ENCODE measurements around the gene CNNM3.
"Not testable (repeated sequence)": the region's sequence is repeated elsewhere in the genome, so short reads cannot be mapped to it uniquely, and the experiment has no call there.

The CNNM3 gene

GRCh38 chr2:96800061-96801004, 15.7 kb upstream of the CNNM3 start:
- DNase-seq: no peak

GRCh38 chr2:96801005-96801785, 14.9 kb upstream of the CNNM3 start:
- no peak for DNase-seq

- DNase-seq: no peak
These were observed 14.1 kb upstream of the CNNM3 start for GRCh38 chr2:96801786-96802595.

- no peak for DNase-seq
These were observed 13.3 kb upstream of the CNNM3 start for GRCh38 chr2:96802721-96803120.

DNA sequence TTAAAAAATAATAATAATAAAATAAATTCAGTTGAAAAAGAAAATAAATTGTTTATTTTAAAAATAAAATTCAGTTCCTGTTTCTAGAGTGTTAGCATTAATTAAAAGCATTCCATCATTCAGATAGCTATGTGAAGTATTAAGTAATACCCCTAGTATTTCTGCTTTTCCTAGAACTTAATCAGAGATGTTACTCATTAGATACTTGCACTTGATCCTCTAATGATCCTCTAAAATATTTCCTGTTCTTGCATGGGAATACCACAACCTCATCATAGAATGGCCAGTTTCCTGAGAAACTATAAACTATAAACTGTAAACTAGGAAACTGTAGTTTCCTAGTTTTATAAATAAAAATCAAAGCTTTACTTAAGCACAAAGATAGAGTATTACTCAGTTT, 11.1 kb upstream of the CNNM3 start:
- DNase-seq: no peak

- not testable (repeated sequence) for DNase-seq
These were observed 10.1 kb upstream of the CNNM3 start for GRCh38 chr2:96805946-96806345.

DNA sequence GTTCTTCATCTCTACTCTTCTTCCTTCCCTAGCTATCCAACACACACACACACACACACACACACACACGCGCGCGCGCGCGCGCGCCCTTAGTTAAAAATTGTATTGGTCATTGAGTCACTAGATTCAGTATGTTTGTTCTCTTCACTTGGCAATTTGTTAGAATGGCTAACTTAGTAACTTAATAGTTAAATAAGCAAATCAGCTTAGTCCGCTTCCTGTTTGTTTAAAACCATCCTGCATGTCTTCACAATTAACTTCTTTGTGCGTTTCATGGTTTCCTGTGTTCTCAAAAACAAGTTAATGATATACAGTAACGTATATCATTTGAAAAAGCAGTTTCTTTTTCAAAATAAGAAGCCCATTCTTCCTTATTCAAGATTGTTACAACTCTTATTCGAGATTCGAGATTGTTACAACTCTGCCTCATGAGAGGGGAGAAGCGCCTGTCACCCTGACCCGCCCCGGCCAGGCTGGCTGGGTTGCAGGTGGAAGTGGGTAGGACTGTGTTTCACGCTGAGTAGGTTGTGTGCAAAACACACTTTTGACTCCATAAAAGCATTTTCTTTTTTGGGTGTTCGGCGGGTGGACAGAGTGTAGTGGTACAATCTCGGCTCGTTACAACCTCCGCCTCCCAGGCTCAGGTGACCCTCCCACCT, 9.5 kb upstream of the CNNM3 start:
- no peak for DNase-seq

DNA sequence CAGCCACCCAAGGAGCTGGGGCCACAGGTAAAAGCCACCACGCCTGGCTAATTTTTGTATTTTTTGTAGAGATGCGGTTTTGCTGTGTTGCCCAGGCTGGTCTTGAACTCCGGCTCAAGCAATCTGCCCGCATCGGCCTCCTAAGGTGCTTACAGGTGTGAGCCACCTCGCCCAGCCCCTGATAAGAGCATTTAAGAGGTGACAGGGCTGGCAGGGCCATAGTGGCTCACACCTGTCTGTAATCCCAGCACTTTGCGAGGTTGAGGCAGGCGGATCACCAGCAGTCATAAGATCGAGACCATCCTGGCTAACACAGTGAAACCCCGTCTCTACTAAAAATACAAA, 9.0 kb upstream of the CNNM3 start:
- no peak for DNase-seq

DNA sequence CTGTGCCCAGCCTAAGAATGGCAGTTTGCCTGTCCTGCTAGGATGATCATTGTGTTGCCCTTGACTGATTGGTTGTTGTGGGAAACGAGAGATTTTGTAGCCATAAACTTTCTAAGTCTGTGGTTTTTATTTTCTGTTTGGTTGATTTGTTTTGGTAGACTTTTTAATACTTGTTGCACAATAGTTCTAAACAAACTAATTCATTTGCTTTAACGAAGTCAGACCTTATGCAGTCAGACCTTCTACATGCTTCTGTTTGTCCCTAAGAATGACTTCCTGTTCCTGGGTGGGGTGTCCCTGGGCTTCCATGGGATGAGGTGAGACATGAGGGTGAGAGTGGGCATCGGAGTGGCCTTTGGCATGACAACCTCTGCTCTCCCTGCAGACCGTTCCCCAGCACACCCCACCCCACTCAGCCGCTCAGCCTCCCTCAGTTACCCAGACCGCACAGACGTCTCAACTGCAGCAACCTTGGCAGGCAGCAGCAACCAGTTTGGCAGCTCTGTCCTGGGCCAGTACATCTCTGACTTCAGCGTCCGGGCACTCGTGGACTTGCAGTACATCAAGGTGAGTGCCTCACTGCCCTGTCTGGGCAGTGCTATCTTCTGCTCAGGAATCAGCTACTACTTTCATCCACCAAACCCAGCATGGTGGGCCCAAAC, 7.8 kb upstream of the CNNM3 start:
- DNase-seq: no peak

DNA sequence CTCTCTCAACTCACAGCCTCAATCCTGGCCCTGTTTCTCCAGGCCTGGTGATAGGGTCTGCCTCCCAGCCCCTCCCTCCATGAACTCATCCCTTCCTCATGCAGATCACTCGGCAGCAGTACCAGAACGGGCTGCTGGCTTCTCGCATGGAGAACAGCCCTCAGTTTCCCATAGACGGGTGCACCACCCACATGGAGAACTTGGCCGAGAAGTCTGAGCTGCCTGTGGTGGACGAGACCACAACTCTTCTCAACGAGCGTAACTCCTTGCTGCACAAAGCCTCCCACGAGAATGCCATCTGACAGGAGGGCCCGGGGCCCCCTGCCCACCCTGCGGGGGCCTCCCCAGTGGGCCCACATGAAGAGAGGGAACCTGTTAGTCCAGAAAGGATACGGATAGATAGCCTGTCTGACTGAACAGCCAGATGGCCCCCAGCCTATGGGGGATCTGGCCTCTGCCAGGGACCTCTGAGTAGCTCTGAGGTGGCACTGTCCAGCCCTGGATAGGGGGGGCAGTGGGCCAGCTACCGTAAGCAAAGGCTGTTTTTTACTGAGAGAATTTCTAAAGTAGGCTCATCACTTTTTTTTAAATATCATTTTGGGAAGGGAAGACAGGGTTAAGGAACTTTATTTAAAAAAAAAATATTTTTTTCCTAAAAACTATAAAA, 6.7 kb upstream of the CNNM3 start:
- DNase-seq: no peak

DNA sequence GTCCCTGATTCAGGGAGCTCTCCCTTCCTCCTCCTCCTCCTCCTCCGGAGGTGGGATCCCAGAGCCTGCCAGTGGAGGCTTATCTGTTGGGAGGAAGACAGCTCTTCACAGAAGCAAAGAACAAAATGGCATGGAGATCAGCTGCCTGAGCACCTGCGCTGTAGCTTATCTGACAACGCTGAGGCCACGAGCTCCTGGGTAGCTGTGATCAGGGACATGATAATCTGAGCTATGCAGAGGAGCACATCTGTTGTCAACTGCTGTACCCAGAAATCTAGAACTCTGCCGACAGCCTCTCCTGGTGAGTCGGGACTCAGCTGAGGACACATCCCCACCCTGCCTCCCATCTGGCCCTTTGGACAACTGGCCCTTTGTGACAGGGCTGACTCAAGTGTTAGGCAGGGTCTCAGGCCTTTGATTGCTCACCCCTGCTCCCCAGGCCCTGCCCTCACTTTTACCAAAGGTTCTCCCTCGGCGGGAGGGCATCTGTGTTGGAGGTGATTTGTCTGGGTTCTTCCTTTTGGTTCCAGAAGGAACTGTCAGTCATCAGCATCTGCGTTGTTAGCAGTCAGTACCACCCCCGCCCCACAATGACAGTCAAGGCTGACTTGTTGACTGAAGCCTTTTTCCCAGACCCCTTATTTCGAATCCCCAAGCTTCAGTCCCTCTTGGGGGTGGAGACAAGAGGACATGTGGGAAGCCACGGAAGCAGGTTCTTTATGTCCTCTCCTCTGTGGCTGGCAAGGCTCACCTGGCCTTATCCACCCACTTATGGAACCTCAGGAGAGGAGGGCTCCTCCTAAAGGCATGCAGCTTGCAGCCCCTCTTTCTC, 5.9 kb upstream of the CNNM3 start:
- no peak for DNase-seq

DNA sequence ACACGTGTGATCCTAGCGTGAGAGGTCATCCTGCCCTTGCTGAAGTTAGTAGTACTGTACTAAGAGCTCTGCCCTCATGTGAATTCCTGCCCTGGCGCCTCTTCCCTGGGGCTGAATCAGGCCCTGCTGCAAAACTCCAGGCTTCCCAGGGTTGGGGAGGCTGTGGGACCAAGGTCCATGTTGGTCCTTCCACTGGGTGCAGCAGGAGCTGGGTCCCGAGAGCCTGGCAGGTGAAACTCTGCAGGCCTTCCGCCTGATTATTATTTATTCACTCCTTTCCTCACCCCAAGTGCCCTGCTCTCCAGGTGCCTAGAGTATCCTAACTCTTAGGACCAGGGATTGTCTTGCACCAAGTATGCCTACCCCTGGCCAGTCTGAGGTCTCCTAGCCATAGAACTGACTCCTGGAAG, 5.3 kb upstream of the CNNM3 start:
- DNase-seq: no peak

- DNase-seq: no peak
These were observed 4.2 kb upstream of the CNNM3 start for GRCh38 chr2:96811917-96812316.

DNA sequence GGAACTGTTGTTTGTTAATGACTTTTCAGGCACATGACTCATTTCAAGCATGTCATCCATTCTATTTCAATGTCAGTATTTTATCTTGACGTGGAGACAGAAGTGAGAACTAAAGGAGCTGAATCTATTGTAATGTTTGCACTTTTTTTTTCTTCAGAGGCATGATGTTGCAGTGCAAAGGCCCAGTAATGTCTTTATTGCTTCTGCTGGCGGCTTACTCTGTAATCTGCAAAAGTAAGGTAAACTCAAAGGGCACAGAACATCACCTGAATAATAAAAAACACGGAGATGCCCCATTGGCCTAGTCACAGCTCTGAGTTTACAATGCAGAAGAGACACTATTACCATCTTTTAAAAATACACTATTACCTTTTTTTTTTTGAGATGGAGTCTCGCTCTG, 2.4 kb upstream of the CNNM3 start:
- DNase-seq: no peak

DNA sequence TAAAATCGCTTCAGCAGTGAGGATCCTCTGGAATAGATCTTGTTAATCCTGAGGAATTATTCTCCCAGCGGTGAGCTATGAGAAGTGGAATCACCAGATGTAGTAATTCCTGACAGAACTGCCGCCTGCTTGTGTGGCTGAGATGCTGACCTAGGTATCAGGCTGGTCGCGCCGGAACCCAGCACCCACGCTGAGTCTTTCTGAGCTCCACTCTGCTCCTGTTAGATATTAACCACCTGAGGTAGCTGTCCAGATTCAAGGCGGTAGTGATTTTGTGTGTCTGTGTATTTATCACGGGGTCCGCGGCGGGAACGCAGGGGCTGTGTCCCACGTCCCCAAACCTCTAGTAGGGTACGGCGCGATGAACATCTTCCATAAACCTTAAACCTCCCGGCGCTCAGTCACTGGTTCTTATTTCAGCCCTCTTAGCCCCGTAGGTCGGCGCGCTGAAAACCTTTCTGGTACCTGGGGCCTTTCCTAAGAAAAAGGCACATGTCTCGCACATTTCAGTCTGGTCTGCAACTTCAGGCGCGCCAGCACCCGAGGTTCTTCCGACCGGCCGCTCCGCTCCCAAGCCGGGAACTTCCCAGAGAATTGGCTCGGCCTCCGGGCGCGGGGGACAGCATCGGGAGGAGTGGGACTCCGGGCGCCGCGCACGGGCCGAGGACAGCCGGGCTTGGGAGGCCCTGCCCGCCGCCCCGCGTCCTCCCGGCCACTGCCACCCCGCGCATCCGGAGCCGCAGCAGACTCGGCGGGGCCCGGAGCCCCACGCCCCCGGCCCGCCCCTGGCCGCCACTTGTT, 542 bp upstream of the CNNM3 start:
- no peak for DNase-seq

GRCh38 chr2:96816836-96817702, 1.0 kb downstream of the CNNM3 start:
- DNase-seq: no peak

GRCh38 chr2:96817882-96818281, 1.8 kb downstream of the CNNM3 start:
- no peak for DNase-seq

GRCh38 chr2:96819128-96819875, 3.2 kb downstream of the CNNM3 start:
- no peak for DNase-seq
